DND-41 (cell line): ENCODE measurements around the gene DUSP28.

Experiments
- ATAC-seq: fragments of 200-7000 bp; cut with Tn5 transposase; 3 replicates; pipeline ENCODE4 v1.9.1; 2021; ENCODE audit warnings: low read depth; ENCODE audit not compliant: insufficient read depth
- DNase-seq: peaks from one replicate; pipeline ENCODE4 v3.0.0-alpha.2; 2020
- H2AFZ ChIP-seq: 2 replicates; pipeline ENCODE4 v1.6.0; 2012; ENCODE audit warnings: low read depth, low read length
- H3K27ac ChIP-seq: 2 replicates; pipeline ENCODE4 v1.5.1; 2012; ENCODE audit warnings: low read length, inconsistent platforms
- H3K27me3 ChIP-seq: fragments of 200-600 bp; sonication (generic); 2 replicates; pipeline ENCODE4 v1.6.0; 2012; ENCODE audit warnings: low read length, mild to moderate bottlenecking, inconsistent platforms; ENCODE audit not compliant: insufficient read depth, poor library complexity
- H3K36me3 ChIP-seq: 2 replicates; pipeline ENCODE4 v1.5.1; 2012; ENCODE audit warnings: low read length, inconsistent platforms; ENCODE audit not compliant: insufficient read depth
- H3K4me1 ChIP-seq: 2 replicates; pipeline ENCODE4 v1.5.1; 2012; ENCODE audit warnings: mild to moderate bottlenecking, low read length; ENCODE audit not compliant: insufficient read depth
- H3K4me2 ChIP-seq: 2 replicates; pipeline ENCODE4 v1.6.0; 2012; ENCODE audit warnings: mild to moderate bottlenecking, moderate library complexity, low read length, inconsistent platforms; ENCODE audit not compliant: insufficient read depth
- H3K4me3 ChIP-seq, 2 experiments: fragments of 200-600 bp in 1 of 2; shearing (Covaris generic) in 1 of 2; 2 replicates each; pipeline ENCODE4 v1.5.1; 2012 to 2016; ENCODE audit warnings: inconsistent platforms in 2 of 2, low read length in 2 of 2, mild to moderate bottlenecking in 2 of 2, low read depth in 1 of 2, moderate library complexity in 1 of 2
- H3K79me2 ChIP-seq: 2 replicates; pipeline ENCODE4 v1.6.0; 2012; ENCODE audit warnings: low read length, inconsistent platforms; ENCODE audit not compliant: insufficient read depth
- H3K9ac ChIP-seq: 2 replicates; pipeline ENCODE4 v1.6.0; 2012; ENCODE audit warnings: low read depth, mild to moderate bottlenecking, inconsistent platforms, low read length, moderate library complexity
- H3K9me3 ChIP-seq: 2 replicates; pipeline ENCODE4 v1.5.1; 2012; ENCODE audit warnings: low read length, moderate library complexity, mild to moderate bottlenecking, inconsistent platforms; ENCODE audit not compliant: insufficient read depth, severe bottlenecking
- H4K20me1 ChIP-seq: 2 replicates; pipeline ENCODE4 v1.6.0; 2012; ENCODE audit warnings: low read length; ENCODE audit not compliant: insufficient read depth
- CTCF ChIP-seq: IDR thresholded peaks from 2 replicates; pipeline ENCODE4 v1.5.1; 2012; ENCODE audit warnings: borderline replicate concordance, low read length, moderate library complexity, mild to moderate bottlenecking; ENCODE audit not compliant: poor library complexity, severe bottlenecking; ENCODE audit errors: extremely low read depth
- EZH2 ChIP-seq: IDR thresholded peaks from 3 replicates; pipeline ENCODE4 v1.6.1; 2012; ENCODE audit warnings: borderline replicate concordance, low read depth, mild to moderate bottlenecking, moderate library complexity, low read length, inconsistent platforms; ENCODE audit not compliant: severe bottlenecking

The DUSP28 gene

GRCh38 chr2:240582781-240583180 is 22.6 kb downstream of the DUSP28 start:
- H3K79me2 ChIP-seq, result peaks cover 73% of the 10 kb centered on the region

GRCh38 chr2:240583774-240584173 is 23.6 kb downstream of the DUSP28 start:
- peak overlapping the region; percentile 57 for H3K27ac ChIP-seq
- H3K4me1 ChIP-seq, result peaks cover 43% of the 10 kb centered on the region
- no peak overlapping the region for H3K4me3 ChIP-seq
- peaks cover 62% of the 10 kb centered on the region for H4K20me1 ChIP-seq
- H3K4me2 ChIP-seq, result peak overlapping the region; percentile 40; the same call in 1 of the 2 replicates
- peaks cover 11% of the 10 kb centered on the region for H3K36me3 ChIP-seq
- peaks cover 82% of the 10 kb centered on the region for H3K79me2 ChIP-seq
- H3K27me3 ChIP-seq, result no peaks in the 10 kb centered on the region
- no peak overlapping the region for H3K9ac ChIP-seq
- no peak for ATAC-seq
- no peaks in the 10 kb centered on the region for H3K9me3 ChIP-seq
- no peak for DNase-seq
- TF ChIP-seq CTCF (no peak), EZH2 (no peak)
- no peak overlapping the region for H2AFZ ChIP-seq

More at GRCh38 chr2:240582781-240583180, 22.6 kb downstream of the DUSP28 start:
- Histone ChIP-seq H3K4me1 (peaks cover 33% of the 10 kb centered on the region), H2AFZ (no peak overlapping the region), H3K27me3 (no peaks in the 10 kb centered on the region), H3K36me3 (peaks cover 20% of the 10 kb centered on the region), H3K4me2 (no peak overlapping the region), H3K9ac (no peak overlapping the region), H3K9me3 (no peaks in the 10 kb centered on the region), H4K20me1 (peaks cover 61% of the 10 kb centered on the region), H3K27ac (no peak overlapping the region), H3K4me3 (no peak overlapping the region)
- ATAC-seq (no peak), DNase-seq (no peak)
- no peak for TF ChIP-seq CTCF
- TF ChIP-seq EZH2, result no peak

- Histone ChIP-seq H4K20me1 (peaks cover 62% of the 10 kb centered on the region), H3K4me1 (peaks cover 48% of the 10 kb centered on the region), H3K4me2 (peak overlapping the region; percentile 97), H3K36me3 (peaks cover 14% of the 10 kb centered on the region), H3K79me2 (peaks cover 87% of the 10 kb centered on the region), H3K27ac (peak overlapping the region; percentile 88), H3K4me3 (peak overlapping the region in 1 of 2 experiments; percentile 72; a peak in 2 of 4 replicates), H2AFZ (no peak overlapping the region), H3K9ac (peak overlapping the region; percentile 68), H3K27me3 (no peaks in the 10 kb centered on the region), H3K9me3 (no peaks in the 10 kb centered on the region)
- DNase-seq (peak; percentile 78), ATAC-seq (peak; percentile 55)
- TF ChIP-seq EZH2, result no peak
- TF ChIP-seq CTCF, result no peak
Measured at GRCh38 chr2:240584486-240585031, 24.4 kb downstream of the DUSP28 start.

- DNase-seq (no peak), ATAC-seq (no peak)
- H3K79me2 ChIP-seq, result peaks cover 91% of the 10 kb centered on the region
- peak overlapping the region; percentile 68 for H3K9ac ChIP-seq
- no peak overlapping the region for H2AFZ ChIP-seq
- no peaks in the 10 kb centered on the region for H3K27me3 ChIP-seq
- H3K4me3 ChIP-seq, result peak overlapping the region; percentile 70 to 72; a peak in 3 of 4 replicates
- H3K27ac ChIP-seq, result peak overlapping the region; percentile 88
- peak overlapping the region; percentile 97 for H3K4me2 ChIP-seq
- H3K36me3 ChIP-seq, result peaks cover 20% of the 10 kb centered on the region
- no peak for TF ChIP-seq CTCF
- TF ChIP-seq EZH2, result no peak
- H3K9me3 ChIP-seq, result no peaks in the 10 kb centered on the region
- H3K4me1 ChIP-seq, result peaks cover 48% of the 10 kb centered on the region
- H4K20me1 ChIP-seq, result peaks cover 63% of the 10 kb centered on the region
Measured at GRCh38 chr2:240585101-240585500, 24.9 kb downstream of the DUSP28 start.
